GM21723 (cell line): ENCODE measurements around the gene SCIN.
A peak's percentile ranks its signal among the peaks of the same experiment; 100 is the strongest.
"Not testable (repeated sequence)": the region's sequence is repeated elsewhere in the genome, so short reads cannot be mapped to it uniquely, and the experiment has no call there.

Source experiments
- ATAC-seq: cut with Tn5 transposase; IDR thresholded peaks from one replicate; pipeline ENCODE4 v1.9.1; 2021; ENCODE audit warnings: mild to moderate bottlenecking, moderate library complexity; ENCODE audit not compliant: unreplicated experiment

SCIN gene

GRCh38 chr7:12570534-12571461 is at the start of gene SCIN:
Gene SCIN, plus strand, starts transcription at chr7:12570720. Its CDS starts 67 bp downstream, at chr7:12570787.
- ATAC-seq = no peak

- ATAC-seq = peak; percentile 81
Observed at GRCh38 chr7:12524794-12525386, 45.6 kb upstream of the SCIN start.

- ATAC-seq = not testable (repeated sequence)
Observed at GRCh38 chr7:12526693-12527092, 43.8 kb upstream of the SCIN start.

- ATAC-seq = not testable (repeated sequence)
Observed at GRCh38 chr7:12527670-12528069, 42.9 kb upstream of the SCIN start.

GRCh38 chr7:12529971-12530710 is 40.4 kb upstream of the SCIN start:
- ATAC-seq = no peak

GRCh38 chr7:12531784-12532183 is 38.7 kb upstream of the SCIN start:
- no peak for ATAC-seq

- ATAC-seq = no peak
Observed at GRCh38 chr7:12534046-12534445, 36.5 kb upstream of the SCIN start.

GRCh38 chr7:12539681-12540080 is 30.8 kb upstream of the SCIN start:
- ATAC-seq = no peak

GRCh38 chr7:12540850-12541249 is 29.7 kb upstream of the SCIN start:
- no peak for ATAC-seq

- no peak for ATAC-seq
Observed at GRCh38 chr7:12543586-12543985, 26.9 kb upstream of the SCIN start.

GRCh38 chr7:12549106-12549505 is 21.4 kb upstream of the SCIN start:
- no peak for ATAC-seq

GRCh38 chr7:12550956-12551355 is 19.6 kb upstream of the SCIN start:
- ATAC-seq = no peak

- no peak for ATAC-seq
Observed at GRCh38 chr7:12552876-12553275, 17.6 kb upstream of the SCIN start.

- ATAC-seq = no peak
Observed at GRCh38 chr7:12553416-12553815, 17.1 kb upstream of the SCIN start.

- no peak for ATAC-seq
Observed at GRCh38 chr7:12554351-12554750, 16.2 kb upstream of the SCIN start.

GRCh38 chr7:12554872-12555271 is 15.6 kb upstream of the SCIN start:
- ATAC-seq = no peak

GRCh38 chr7:12555695-12556094 is 14.8 kb upstream of the SCIN start:
- not testable (repeated sequence) for ATAC-seq

- ATAC-seq = not testable (repeated sequence)
Observed at GRCh38 chr7:12556139-12556792, 14.3 kb upstream of the SCIN start.

GRCh38 chr7:12557282-12557681 is 13.2 kb upstream of the SCIN start:
- ATAC-seq = no peak

- no peak for ATAC-seq
Observed at GRCh38 chr7:12564996-12565764, 5.3 kb upstream of the SCIN start.
